HEK293 (cell line): ENCODE results near the gene ABCA2.

Source experiments
- CTCF ChIA-PET: fragments of 350-600 bp; formaldehyde crosslinking; extraction: SDS; loops from one replicate; lab custom pipeline; 2021; ENCODE audit warnings: antibody characterized with exemption; lab: Yijun Ruan, JAX
- POLR2A ChIA-PET: fragments of 300-600 bp; formaldehyde crosslinking; extraction: SDS; loops from one replicate; lab custom pipeline; 2020; ENCODE audit warnings: antibody characterized with exemption, inconsistent platforms; lab: Yijun Ruan, JAX
- H3K27ac ChIP-seq: fragments of 200-500 bp; sonication (Bioruptor generic); 2 replicates; pipeline ENCODE4 v1.5.1; 2014; ENCODE audit warnings: low read depth, low read length, control low read depth, inconsistent platforms; ENCODE audit errors: extremely low read depth
- H3K36me3 ChIP-seq, 2 experiments: fragments of 200-500 bp in 1 of 2; sonication (Bioruptor generic) in 1 of 2; 1 replicate in 1 of 2; 2 replicates in 1 of 2; pipeline ENCODE4 v1.5.1; 2014 to 2017; ENCODE audit warnings: inconsistent platforms in 2 of 2, low read length in 2 of 2; ENCODE audit not compliant: control insufficient read depth in 2 of 2, insufficient read depth in 1 of 2
- H3K4me1 ChIP-seq: fragments of 200-500 bp; sonication (Bioruptor generic); 2 replicates; pipeline ENCODE4 v1.5.1; 2014; ENCODE audit warnings: mild to moderate bottlenecking, low read length, inconsistent platforms; ENCODE audit not compliant: control insufficient read depth, insufficient read depth
- H3K4me3 ChIP-seq: 2 replicates; pipeline ENCODE4 v1.5.1; 2011; ENCODE audit warnings: low read depth, mild to moderate bottlenecking, control low read depth, low read length, moderate library complexity
- H3K9me3 ChIP-seq: fragments of 200-500 bp; sonication (Bioruptor generic); 2 replicates; pipeline ENCODE4 v1.5.1; 2014; ENCODE audit warnings: low read depth, low read length, inconsistent platforms; ENCODE audit not compliant: control insufficient read depth, insufficient read depth
- GLI4 ChIP-seq: fragments of 450-650 bp; formaldehyde crosslinking; IDR thresholded peaks from 2 replicates; pipeline ENCODE4 v1.5.1; 2016; ENCODE audit warnings: missing biosample characterization, missing genetic modification characterization
- OSR2 ChIP-seq: fragments of 450-650 bp; formaldehyde crosslinking; IDR thresholded peaks from 2 replicates; pipeline ENCODE4 v1.5.1; 2016; ENCODE audit warnings: missing biosample characterization, missing genetic modification characterization
- RBAK ChIP-seq: fragments of 450-650 bp; formaldehyde crosslinking; IDR thresholded peaks from 2 replicates; pipeline ENCODE4 v1.5.1; 2016; ENCODE audit warnings: missing biosample characterization, missing genetic modification characterization
- ZBTB20 ChIP-seq: fragments of 450-650 bp; formaldehyde crosslinking; IDR thresholded peaks from 2 replicates; pipeline ENCODE4 v1.5.1; 2016; ENCODE audit warnings: missing biosample characterization, missing genetic modification characterization
- ZBTB6 ChIP-seq: fragments of 450-650 bp; formaldehyde crosslinking; IDR thresholded peaks from 2 replicates; pipeline ENCODE4 v1.5.1; 2017; ENCODE audit warnings: missing biosample characterization, missing genetic modification characterization
- ZFHX2 ChIP-seq: fragments of 450-650 bp; formaldehyde crosslinking; conservative IDR thresholded peaks from 2 replicates; pipeline ENCODE4 v1.5.1; 2016; ENCODE audit warnings: missing biosample characterization, missing genetic modification characterization
- ZFP37 ChIP-seq: fragments of 450-650 bp; formaldehyde crosslinking; IDR thresholded peaks from 2 replicates; pipeline ENCODE4 v1.5.1; 2016; ENCODE audit warnings: missing biosample characterization, missing genetic modification characterization
- ZIC2 ChIP-seq: fragments of 450-650 bp; formaldehyde crosslinking; IDR thresholded peaks from 2 replicates; pipeline ENCODE4 v1.5.1; 2016; ENCODE audit warnings: missing biosample characterization, missing genetic modification characterization
- ZNF132 ChIP-seq: fragments of 450-650 bp; formaldehyde crosslinking; IDR thresholded peaks from 2 replicates; pipeline ENCODE4 v1.5.1; 2017; ENCODE audit warnings: missing biosample characterization, missing genetic modification characterization, borderline replicate concordance
- ZNF138 ChIP-seq: fragments of 450-650 bp; formaldehyde crosslinking; IDR thresholded peaks from 2 replicates; pipeline ENCODE4 v1.5.1; 2016; ENCODE audit warnings: missing biosample characterization, missing genetic modification characterization, borderline replicate concordance
- ZNF324 ChIP-seq: fragments of 450-650 bp; formaldehyde crosslinking; IDR thresholded peaks from 2 replicates; pipeline ENCODE4 v1.5.1; 2016; ENCODE audit warnings: missing biosample characterization, missing genetic modification characterization
- ZNF350 ChIP-seq: fragments of 450-650 bp; formaldehyde crosslinking; IDR thresholded peaks from 2 replicates; pipeline ENCODE4 v1.5.0; 2017; ENCODE audit warnings: missing biosample characterization, mild to moderate bottlenecking, missing genetic modification characterization
- ZNF37A ChIP-seq: fragments of 450-650 bp; IDR thresholded peaks from 2 replicates; pipeline ENCODE4 v1.5.1; 2018; ENCODE audit warnings: missing biosample characterization, missing genetic modification characterization
- ZNF391 ChIP-seq: fragments of 450-650 bp; formaldehyde crosslinking; IDR thresholded peaks from 2 replicates; pipeline ENCODE4 v1.5.1; 2016; ENCODE audit warnings: low read depth, missing biosample characterization, missing genetic modification characterization, borderline replicate concordance
- ZNF426 ChIP-seq: fragments of 450-650 bp; formaldehyde crosslinking; IDR thresholded peaks from 2 replicates; pipeline ENCODE4 v1.5.1; 2017; ENCODE audit warnings: missing biosample characterization, missing genetic modification characterization, mild to moderate bottlenecking, inconsistent platforms, moderate library complexity
- ZNF600 ChIP-seq: fragments of 450-650 bp; formaldehyde crosslinking; IDR thresholded peaks from 2 replicates; pipeline ENCODE4 v1.5.1; 2016; ENCODE audit warnings: missing biosample characterization, missing genetic modification characterization
- ZNF629 ChIP-seq: fragments of 450-650 bp; formaldehyde crosslinking; IDR thresholded peaks from 2 replicates; pipeline ENCODE4 v1.5.1; 2017; ENCODE audit warnings: missing biosample characterization, missing genetic modification characterization
- ZNF670 ChIP-seq: fragments of 450-650 bp; formaldehyde crosslinking; IDR thresholded peaks from 2 replicates; pipeline ENCODE4 v1.5.1; 2016; ENCODE audit warnings: missing biosample characterization, missing genetic modification characterization, low read depth
- ZNF830 ChIP-seq: fragments of 450-650 bp; IDR thresholded peaks from 2 replicates; pipeline ENCODE4 v1.5.0; 2018; ENCODE audit warnings: missing biosample characterization, missing genetic modification characterization, low read depth, mild to moderate bottlenecking, moderate library complexity
- ZXDB ChIP-seq: fragments of 450-650 bp; formaldehyde crosslinking; IDR thresholded peaks from 2 replicates; pipeline ENCODE4 v1.5.1; 2016; ENCODE audit warnings: missing biosample characterization, missing genetic modification characterization
- TF ChIP-seq, protein P1 (sequence below): fragments of 450-650 bp; formaldehyde crosslinking; IDR thresholded peaks from 2 replicates; pipeline ENCODE4 v1.5.0; 2017; ENCODE audit warnings: missing biosample characterization, missing genetic modification characterization, borderline replicate concordance

Gene ABCA2

GRCh38 chr9:136958898-136959850 is 68.9 kb downstream of the ABCA2 start:
- POLR2A ChIA-PET = no interaction called here
- Histone ChIP-seq H3K4me3 (no peak overlapping the region), H3K36me3 (no peaks in the 10 kb centered on the region), H3K9me3 (no peaks in the 10 kb centered on the region), H3K4me1 (no peaks in the 10 kb centered on the region), H3K27ac (no peak overlapping the region)
- CTCF ChIA-PET = interaction anchor here (0.6 to 1.1 kb wide), 2 partner anchors 70 to 302 kb away, joined by 3 to 4 read pairs; no protein-coding TSS in a partner anchor
- TF ChIP-seq OSR2 (tag by site-specific recombination) = no peak
- TF ChIP-seq ZNF670 = no peak
- peak; percentile 92 for TF ChIP-seq ZIC2
- no peak for TF ChIP-seq ZNF132 (tag by site-specific recombination)

- no peaks in the 10 kb centered on the region for H3K9me3 ChIP-seq
- H3K4me1 ChIP-seq = no peaks in the 10 kb centered on the region
- no peak overlapping the region for H3K27ac ChIP-seq
- H3K4me3 ChIP-seq = no peak overlapping the region
- POLR2A ChIA-PET = no interaction called here
- 0 out of 2 replicates have a peak, but pooled peaks have one; percentile 49 for TF ChIP-seq ZNF600 (tag by site-specific recombination)
- TF ChIP-seq ZFHX2 (tag by site-specific recombination) = no peak
- no peak for TF ChIP-seq ZBTB6 (tag by site-specific recombination)
- no peaks in the 10 kb centered on the region for H3K36me3 ChIP-seq
- CTCF ChIA-PET = interaction anchor here (0.6 kb wide), 1 partner anchor 13 kb away, joined by 5 read pairs; the partner anchor contains the start of gene C8G
Measured at GRCh38 chr9:136958473-136958872, 69.6 kb downstream of the ABCA2 start.

DNA sequence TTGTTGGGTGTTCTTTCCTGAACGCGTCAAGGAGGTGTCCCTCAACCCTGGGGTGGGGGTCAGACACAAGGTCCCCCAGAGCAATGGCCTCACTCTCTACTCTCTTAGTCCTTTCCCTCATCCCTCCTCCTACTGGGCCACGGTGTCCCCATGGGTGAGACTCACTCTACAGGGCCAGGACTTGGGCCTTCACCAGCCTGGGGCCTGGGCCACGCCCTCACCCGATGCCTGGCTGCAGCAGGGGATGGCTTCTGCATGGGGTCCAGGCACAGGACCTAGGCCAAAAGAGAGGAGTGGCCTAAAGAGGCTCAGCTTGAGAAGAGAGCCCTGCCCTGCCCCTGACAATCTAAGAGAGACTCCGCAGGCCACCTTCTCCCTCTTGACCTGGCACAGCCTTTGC is 70.1 kb downstream of the ABCA2 start:
- Histone ChIP-seq H3K27ac (no peak overlapping the region), H3K9me3 (no peaks in the 10 kb centered on the region), H3K4me1 (no peaks in the 10 kb centered on the region), H3K4me3 (no peak overlapping the region), H3K36me3 (no peaks in the 10 kb centered on the region)
- POLR2A ChIA-PET = no interaction called here
- no peak for TF ChIP-seq ZXDB (tag by site-specific recombination)
- no peak for TF ChIP-seq ZNF391 (tag by site-specific recombination)
- TF ChIP-seq ZNF324 (tag by site-specific recombination) = no peak
- no peak for TF ChIP-seq RBAK (tag by site-specific recombination)
- TF ChIP-seq, protein P1, sequence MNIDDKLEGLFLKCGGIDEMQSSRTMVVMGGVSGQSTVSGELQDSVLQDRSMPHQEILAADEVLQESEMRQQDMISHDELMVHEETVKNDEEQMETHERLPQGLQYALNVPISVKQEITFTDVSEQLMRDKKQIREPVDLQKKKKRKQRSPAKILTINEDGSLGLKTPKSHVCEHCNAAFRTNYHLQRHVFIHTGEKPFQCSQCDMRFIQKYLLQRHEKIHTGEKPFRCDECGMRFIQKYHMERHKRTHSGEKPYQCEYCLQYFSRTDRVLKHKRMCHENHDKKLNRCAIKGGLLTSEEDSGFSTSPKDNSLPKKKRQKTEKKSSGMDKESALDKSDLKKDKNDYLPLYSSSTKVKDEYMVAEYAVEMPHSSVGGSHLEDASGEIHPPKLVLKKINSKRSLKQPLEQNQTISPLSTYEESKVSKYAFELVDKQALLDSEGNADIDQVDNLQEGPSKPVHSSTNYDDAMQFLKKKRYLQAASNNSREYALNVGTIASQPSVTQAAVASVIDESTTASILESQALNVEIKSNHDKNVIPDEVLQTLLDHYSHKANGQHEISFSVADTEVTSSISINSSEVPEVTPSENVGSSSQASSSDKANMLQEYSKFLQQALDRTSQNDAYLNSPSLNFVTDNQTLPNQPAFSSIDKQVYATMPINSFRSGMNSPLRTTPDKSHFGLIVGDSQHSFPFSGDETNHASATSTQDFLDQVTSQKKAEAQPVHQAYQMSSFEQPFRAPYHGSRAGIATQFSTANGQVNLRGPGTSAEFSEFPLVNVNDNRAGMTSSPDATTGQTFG (tag by site-specific recombination) = no peak
- TF ChIP-seq ZNF426 (tag by site-specific recombination) = no peak
- no peak for TF ChIP-seq ZNF138
- no peak for TF ChIP-seq ZNF350 (tag by site-specific recombination)
- no peak for TF ChIP-seq ZNF830
- TF ChIP-seq ZFP37 = no peak
- TF ChIP-seq ZNF629 (tag by site-specific recombination) = no peak
- TF ChIP-seq ZNF37A (tag by site-specific recombination) = no peak
- no peak for TF ChIP-seq ZIC2
- no peak for TF ChIP-seq GLI4 (tag by site-specific recombination)
- no peak for TF ChIP-seq ZBTB20 (tag by site-specific recombination)
- CTCF ChIA-PET = interaction anchor here (0.6 kb wide), 1 partner anchor 13 kb away, joined by 5 read pairs; the partner anchor contains the start of gene C8G
